ENCODE data around the gene HTATIP2.
"Not testable (repeated sequence)": the region's sequence is repeated elsewhere in the genome, so short reads cannot be mapped to it uniquely, and the experiment has no call there.

Gene HTATIP2

DNA sequence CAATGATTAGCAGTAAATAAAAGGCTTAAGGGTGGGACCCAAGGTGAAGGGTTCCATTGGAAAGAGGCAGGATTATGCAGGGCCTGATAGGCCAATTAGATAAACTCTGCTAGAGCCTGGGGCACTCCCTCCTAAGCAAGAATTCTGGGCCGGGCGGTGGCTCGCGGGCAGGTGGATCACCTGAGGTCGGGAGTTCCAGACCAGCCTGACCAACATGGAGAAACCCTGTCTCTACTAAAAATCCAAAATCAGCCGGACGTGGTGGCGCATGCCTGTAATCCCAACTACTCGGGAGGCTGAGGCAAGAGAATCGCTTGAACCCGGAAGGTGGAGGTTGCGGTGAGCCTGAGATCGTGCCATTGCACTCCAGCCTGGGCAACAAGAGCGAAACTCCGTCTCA, 22.5 kb downstream of the HTATIP2 start:
- not testable (repeated sequence) for H3K27me3 Mint-ChIP-seq, H3K9me3 Mint-ChIP-seq, DNase-seq
- H3K36me3 Mint-ChIP-seq = peaks cover 27% of the 10 kb centered on the region
- H3K4me3 Mint-ChIP-seq = peak overlapping the region; percentile 84
- H3K4me1 Mint-ChIP-seq = peaks cover 36% of the 10 kb centered on the region
- CTCF ChIA-PET = interaction anchor here (1.1 to 1.4 kb wide), 2 partner anchors 7 to 18 kb away, joined by 3 to 4 read pairs; no protein-coding TSS in a partner anchor
- H3K27ac Mint-ChIP-seq = peak overlapping the region; percentile 100

DNA sequence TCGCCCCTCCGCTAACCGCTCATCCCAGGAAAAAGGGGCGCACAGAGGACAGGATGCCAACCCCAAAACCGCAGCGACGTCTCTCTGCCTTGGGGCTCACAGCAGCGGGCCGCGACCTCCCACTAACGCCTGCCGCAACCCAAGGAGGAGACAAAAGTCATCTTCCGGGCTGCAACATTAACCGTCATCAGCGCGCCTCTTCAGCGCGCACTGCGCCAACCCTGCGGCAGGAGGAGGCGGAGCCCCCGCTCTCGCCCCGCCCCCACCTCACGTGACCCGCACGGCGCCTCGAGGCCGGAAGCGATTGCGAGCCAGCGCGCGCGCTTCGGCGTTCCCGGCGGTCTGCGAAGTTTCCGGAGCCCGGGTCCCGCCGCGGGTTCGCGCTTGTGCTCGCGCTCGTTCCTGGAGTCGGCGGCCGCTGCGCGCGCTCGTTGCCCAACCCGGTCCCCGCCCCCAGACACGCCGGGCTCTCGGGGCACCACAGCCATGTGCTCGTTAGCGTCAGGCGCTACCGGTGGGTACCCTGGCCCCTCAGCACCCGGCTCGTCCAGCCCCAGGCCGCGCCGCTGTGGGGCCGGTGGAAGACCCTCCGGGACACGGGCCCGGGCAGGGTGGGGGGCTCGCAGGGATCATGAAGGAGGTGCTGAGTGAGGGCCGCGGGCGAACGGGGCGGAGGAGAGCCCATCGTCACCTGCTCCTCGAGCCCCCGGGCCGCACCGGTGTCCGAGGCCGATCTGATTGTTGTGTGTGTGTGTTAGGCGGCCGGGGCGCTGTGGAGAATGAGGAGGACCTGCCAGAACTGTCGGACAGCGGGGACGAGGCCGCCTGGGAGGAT, 24.0 kb downstream of the HTATIP2 start, which contains the start of gene PRMT3:
TSS of gene PRMT3 (plus strand) at position 456 of the 835 bp plus-strand sequence. CDS start at position 487, 31 bp downstream.
- H3K27me3 Mint-ChIP-seq = no peaks in the 10 kb centered on the region
- peak within 1 kb of the TSS; percentile 100 for H3K27ac Mint-ChIP-seq
- peak within 1 kb of the TSS; percentile 84 for H3K4me3 Mint-ChIP-seq
- DNase-seq = peak; percentile 97
- H3K4me1 Mint-ChIP-seq = peaks cover 36% of the 10 kb centered on the region
- CTCF ChIA-PET = interaction anchor here (1.0 to 1.4 kb wide), 5 partner anchors 9 to 260 kb away, joined by 3 to 4 read pairs (median 4); no protein-coding TSS in a partner anchor
- H3K9me3 Mint-ChIP-seq = no peaks in the 10 kb centered on the region
- peaks cover 29% of the 10 kb centered on the region for H3K36me3 Mint-ChIP-seq

DNA sequence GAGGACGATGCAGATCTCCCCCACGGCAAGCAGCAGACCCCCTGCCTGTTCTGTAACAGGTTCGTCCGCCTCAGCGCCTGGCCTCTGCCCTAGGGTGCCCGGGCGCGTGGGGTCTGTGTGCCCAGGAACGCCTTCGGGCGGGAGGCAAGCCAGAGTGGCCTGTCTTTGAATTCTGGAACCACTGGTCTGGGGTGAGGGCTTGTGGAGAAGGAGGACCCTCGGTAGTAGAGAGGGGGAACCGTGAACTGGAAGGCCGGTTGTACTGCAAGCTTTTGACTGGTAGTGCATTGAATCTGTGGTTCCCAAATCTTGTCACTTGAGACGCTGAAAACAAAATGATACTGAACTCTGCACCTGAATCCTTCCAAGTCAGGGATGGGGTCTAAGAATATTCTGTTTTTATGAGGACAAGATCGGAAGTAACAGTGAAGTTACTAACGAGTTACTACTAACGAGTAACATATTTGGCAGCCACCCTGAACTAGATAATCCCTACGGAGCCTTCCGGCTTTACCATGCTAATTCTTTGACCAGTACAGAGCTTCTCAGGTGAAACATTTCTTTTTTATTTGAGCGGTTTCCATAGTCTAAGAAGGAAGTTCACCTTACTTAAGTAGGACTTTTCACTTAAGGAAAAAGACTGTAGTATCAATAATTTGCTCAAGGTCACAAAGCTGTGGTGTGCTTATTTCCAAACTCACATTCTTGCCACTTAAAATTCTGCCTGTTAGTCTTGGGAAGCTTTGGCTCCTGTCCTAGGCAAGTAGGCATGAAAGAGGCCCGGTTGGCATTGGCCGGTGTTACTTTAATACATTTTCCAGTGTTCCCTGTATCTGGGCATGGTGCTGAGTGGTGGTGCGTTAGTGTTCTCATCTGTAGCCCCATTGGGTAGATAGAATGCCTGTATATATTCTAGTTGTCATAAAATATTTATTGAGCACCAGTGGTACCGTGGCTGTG, 24.9 kb downstream of the HTATIP2 start:
- Mint-ChIP-seq H3K9me3 (no peaks in the 10 kb centered on the region), H3K36me3 (peaks cover 32% of the 10 kb centered on the region), H3K4me3 (peak overlapping the region; percentile 84), H3K4me1 (peaks cover 36% of the 10 kb centered on the region), H3K27me3 (no peaks in the 10 kb centered on the region), H3K27ac (peak overlapping the region; percentile 100)
- DNase-seq = no peak
- CTCF ChIA-PET = interaction anchor here (1.0 to 1.4 kb wide), 4 partner anchors 9 to 261 kb away, joined by 3 to 4 read pairs (median 4); no protein-coding TSS in a partner anchor

DNA sequence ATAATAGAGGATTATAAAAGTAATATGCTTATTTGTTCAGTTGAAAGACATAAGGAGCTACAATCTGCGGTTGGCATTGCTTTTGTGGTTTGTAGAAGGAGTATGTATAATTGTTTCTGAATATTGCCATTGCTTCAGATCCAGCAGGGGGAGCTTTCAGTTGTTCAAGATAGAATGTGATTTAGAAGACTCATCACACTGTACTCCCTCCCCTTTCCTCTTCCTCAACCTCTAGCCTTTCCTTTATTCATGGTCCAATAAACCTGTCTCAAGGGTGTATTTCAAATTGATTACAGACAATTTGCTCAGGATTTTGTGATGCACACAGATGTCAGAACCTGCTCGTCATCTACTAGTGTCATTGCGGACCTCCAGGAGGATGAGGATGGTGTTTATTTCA, 33.8 kb downstream of the HTATIP2 start:
- Mint-ChIP-seq H3K9me3 (no peaks in the 10 kb centered on the region), H3K27ac (peak overlapping the region; percentile 44), H3K27me3 (no peaks in the 10 kb centered on the region), H3K4me3 (no peak overlapping the region), H3K36me3 (peaks cover 33% of the 10 kb centered on the region), H3K4me1 (peaks cover 6% of the 10 kb centered on the region)
- peak; percentile 39 for DNase-seq
- CTCF ChIA-PET = interaction anchor here (0.7 to 1.8 kb wide), 14 partner anchors 8 to 212 kb away, joined by 3 to 19 read pairs (median 4); no protein-coding TSS in a partner anchor

DNA sequence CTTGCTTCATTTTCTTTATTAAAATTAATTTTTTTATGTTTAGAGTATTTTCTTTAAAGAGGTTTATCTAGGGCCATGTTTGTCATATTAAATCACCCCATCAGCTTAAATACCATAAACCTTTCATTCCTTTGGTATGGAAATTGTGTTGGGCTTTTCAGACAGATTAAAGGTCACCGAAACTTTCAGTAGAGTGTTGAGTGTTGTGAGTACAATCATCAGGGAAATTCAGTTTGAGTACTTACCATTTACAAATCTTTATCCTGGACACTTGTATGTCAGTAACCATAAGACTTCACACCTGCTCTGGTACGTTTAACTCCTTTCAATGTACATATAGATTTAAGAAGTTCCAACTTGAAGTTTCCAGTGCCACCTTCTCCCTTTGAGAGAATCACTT, 36.0 kb downstream of the HTATIP2 start:
- no peak overlapping the region for H3K4me3 Mint-ChIP-seq
- H3K36me3 Mint-ChIP-seq = peaks cover 32% of the 10 kb centered on the region
- no peak overlapping the region for H3K27ac Mint-ChIP-seq
- peaks cover 6% of the 10 kb centered on the region for H3K4me1 Mint-ChIP-seq
- H3K9me3 Mint-ChIP-seq = no peaks in the 10 kb centered on the region
- CTCF ChIA-PET = interaction anchor here (0.9 to 1.0 kb wide), 2 partner anchors 15 to 208 kb away, joined by 3 to 4 read pairs; no protein-coding TSS in a partner anchor
- no peaks in the 10 kb centered on the region for H3K27me3 Mint-ChIP-seq
- DNase-seq = no peak

DNA sequence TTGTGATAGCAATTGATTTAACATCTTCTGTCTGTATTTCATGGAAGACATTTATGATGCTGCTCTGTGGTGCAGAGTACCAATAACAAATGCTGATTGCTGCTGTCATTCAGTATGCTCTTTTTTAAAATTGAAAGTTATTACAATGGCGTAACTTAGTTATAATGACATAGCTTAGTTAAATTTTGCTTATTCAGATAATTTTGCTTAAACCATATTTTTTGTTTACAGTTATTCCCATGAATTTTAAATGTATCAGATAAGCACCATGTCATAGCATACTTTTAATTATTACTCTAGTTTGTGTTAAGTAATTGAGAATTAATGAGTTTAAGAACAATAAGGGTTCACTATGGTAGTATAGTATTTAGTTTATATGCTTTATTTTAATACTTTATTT, 39.5 kb downstream of the HTATIP2 start:
- no peak for DNase-seq
- Mint-ChIP-seq H3K4me3 (no peak overlapping the region), H3K27ac (no peak overlapping the region), H3K4me1 (no peaks in the 10 kb centered on the region), H3K9me3 (no peaks in the 10 kb centered on the region), H3K36me3 (peaks cover 36% of the 10 kb centered on the region), H3K27me3 (no peaks in the 10 kb centered on the region)
- CTCF ChIA-PET = no interaction called here

DNA sequence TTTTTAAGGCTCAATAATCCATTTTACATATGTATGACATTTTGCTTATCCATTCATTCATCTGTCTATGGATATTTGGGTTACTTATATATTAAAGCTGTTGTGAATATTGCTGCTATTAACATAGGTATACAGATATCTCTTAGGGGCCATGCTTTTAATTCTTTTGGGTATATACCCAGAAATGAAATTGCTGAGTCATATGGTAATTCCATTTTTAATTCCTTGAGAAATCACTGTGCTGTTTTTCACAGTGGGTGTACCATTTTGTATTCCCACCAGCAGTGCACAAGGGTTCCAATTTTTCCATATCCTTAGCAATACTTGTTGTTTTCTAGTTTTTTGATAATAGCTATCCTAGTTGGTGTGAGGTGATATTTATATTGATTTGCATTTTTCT, 43.0 kb downstream of the HTATIP2 start:
- Mint-ChIP-seq H3K27ac (no peak overlapping the region), H3K4me1 (peaks cover 2% of the 10 kb centered on the region), H3K9me3 (no peaks in the 10 kb centered on the region), H3K36me3 (peaks cover 40% of the 10 kb centered on the region), H3K4me3 (no peak overlapping the region), H3K27me3 (no peaks in the 10 kb centered on the region)
- CTCF ChIA-PET = no interaction called here
- DNase-seq = no peak

DNA sequence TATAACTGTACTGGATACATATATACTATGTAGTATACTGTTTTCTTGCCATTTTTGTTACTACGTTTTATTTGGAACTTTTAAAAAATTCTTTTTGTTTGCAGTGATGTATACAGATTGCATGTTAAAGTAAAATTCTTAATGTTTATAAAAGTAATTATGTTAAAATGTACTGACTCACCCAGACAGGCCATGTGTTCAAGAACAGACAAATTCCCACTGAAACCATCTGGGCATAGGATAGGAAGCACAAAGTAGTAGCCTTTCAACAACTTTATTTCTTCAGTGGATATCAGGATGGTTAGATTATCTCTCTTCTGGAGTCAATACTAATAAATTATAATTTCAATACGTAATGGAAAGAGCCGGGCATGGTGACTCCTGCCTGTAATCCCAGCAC, 43.8 kb downstream of the HTATIP2 start:
- CTCF ChIA-PET = interaction anchor here (1.4 kb wide), 1 partner anchor 11 kb away, joined by 5 read pairs; no protein-coding TSS in a partner anchor
- DNase-seq = no peak
- Mint-ChIP-seq H3K4me3 (no peak overlapping the region), H3K9me3 (no peaks in the 10 kb centered on the region), H3K36me3 (peaks cover 45% of the 10 kb centered on the region), H3K4me1 (peaks cover 2% of the 10 kb centered on the region), H3K27ac (no peak overlapping the region), H3K27me3 (no peaks in the 10 kb centered on the region)

DNA sequence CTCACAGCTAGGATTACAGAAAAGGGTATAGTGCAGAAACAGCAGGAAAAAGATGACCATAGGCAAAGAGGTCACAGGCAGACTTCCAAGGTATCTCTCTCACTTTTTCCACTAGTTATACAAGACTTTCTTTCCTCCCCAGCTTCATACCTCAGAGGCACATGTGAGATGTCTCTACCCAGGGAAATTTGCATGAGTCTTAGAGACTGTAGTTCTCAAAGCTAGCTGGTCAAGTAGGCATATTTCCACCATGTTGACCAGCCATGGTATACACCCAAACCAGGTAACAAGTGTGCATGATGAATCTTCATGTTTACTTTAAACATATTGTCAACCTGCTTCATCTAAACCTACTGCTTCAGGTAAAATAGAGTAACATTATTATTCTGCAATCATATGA, 51.9 kb downstream of the HTATIP2 start:
- Mint-ChIP-seq H3K4me1 (peaks cover 2% of the 10 kb centered on the region), H3K27me3 (no peaks in the 10 kb centered on the region), H3K4me3 (no peak overlapping the region), H3K9me3 (no peaks in the 10 kb centered on the region), H3K36me3 (peaks cover 34% of the 10 kb centered on the region), H3K27ac (no peak overlapping the region)
- CTCF ChIA-PET = interaction anchor here (1.9 kb wide), 1 partner anchor 19 kb away, joined by 4 read pairs; no protein-coding TSS in a partner anchor
- DNase-seq = no peak

DNA sequence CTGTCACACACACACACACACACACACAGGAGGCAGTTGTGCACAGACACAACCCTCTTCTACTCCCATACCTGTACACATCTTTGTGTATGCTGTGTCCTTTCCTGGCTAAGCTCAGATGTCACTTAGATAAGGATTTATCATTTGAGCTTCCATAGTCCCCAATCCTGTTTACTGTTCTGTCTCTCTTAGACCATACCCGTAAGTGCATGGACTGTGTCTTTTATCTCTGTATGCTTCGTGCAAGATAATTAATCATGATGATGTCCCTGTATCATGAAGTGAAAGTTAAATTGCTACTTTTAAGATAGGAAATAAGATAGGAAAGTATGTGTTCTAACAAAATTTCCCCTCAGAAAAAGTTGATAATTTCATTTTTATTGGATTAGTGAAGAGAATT, 54.3 kb downstream of the HTATIP2 start:
- no peaks in the 10 kb centered on the region for H3K27me3 Mint-ChIP-seq
- peaks cover 4% of the 10 kb centered on the region for H3K4me1 Mint-ChIP-seq
- H3K27ac Mint-ChIP-seq = no peak overlapping the region
- no peak overlapping the region for H3K4me3 Mint-ChIP-seq
- CTCF ChIA-PET = no interaction called here
- no peaks in the 10 kb centered on the region for H3K9me3 Mint-ChIP-seq
- no peak for DNase-seq
- peaks cover 34% of the 10 kb centered on the region for H3K36me3 Mint-ChIP-seq

DNA sequence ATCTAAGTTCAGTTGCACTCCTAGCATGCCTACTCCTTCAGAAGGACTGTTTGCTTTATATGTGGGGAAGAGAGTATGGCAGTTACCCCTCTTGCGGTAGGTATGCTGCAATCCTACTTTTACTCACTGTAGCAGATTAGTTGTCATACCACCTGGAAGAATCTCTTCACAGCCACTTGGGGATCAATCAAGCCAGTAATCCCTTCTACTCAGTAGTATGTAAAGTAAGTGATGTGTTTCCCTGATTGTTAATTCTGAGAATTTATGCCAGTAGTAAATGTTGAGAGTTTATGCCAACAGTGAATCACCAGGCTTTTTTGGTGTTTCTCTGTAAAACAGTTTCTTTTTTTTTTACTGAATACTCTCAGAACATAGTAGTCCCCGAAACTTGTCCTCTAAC, 58.4 kb downstream of the HTATIP2 start:
- no peak overlapping the region for H3K27ac Mint-ChIP-seq
- no peak overlapping the region for H3K4me3 Mint-ChIP-seq
- peaks cover 4% of the 10 kb centered on the region for H3K4me1 Mint-ChIP-seq
- no peak for DNase-seq
- peaks cover 22% of the 10 kb centered on the region for H3K36me3 Mint-ChIP-seq
- CTCF ChIA-PET = no interaction called here
- no peaks in the 10 kb centered on the region for H3K27me3 Mint-ChIP-seq
- H3K9me3 Mint-ChIP-seq = no peaks in the 10 kb centered on the region

DNA sequence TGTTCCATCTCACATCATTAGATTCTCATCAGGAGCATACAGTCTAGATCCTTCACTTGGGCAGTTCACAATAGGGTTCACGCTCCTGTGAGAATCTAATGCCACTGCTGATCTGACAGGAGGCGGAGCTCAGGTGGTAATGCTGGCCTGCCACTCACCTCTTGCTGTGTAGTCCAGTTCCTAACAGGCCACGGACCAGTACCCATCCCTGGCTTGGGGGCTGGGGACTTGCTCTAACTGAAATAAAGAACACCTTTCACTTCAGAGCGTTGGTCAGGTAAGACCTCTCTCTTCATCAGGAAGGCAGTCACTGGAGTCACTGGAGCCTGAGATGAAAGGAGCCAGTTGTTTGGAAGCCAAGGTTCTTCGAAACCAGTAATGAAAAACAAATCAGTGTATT, 65.7 kb downstream of the HTATIP2 start:
- Mint-ChIP-seq H3K4me1 (no peaks in the 10 kb centered on the region), H3K27me3 (no peaks in the 10 kb centered on the region), H3K27ac (no peak overlapping the region), H3K9me3 (no peaks in the 10 kb centered on the region), H3K4me3 (no peak overlapping the region), H3K36me3 (peaks cover 8% of the 10 kb centered on the region)
- no peak for DNase-seq
- CTCF ChIA-PET = no interaction called here

All from activated naive CD4-positive, alpha-beta T cell treated with anti-CD3 and anti-CD28 coated beads, Interleukin-2, amount 10 ng/mL, durations not matched to agents 7 days and 5 days (primary cell).